HEK293 (cell line): Measurements from ENCODE around the gene TP53I3.

Source experiments
- CTCF ChIA-PET: fragments of 350-600 bp; formaldehyde crosslinking; extraction: SDS; loops from one replicate; lab custom pipeline; 2021; ENCODE audit warnings: antibody characterized with exemption; lab: Yijun Ruan, JAX
- POLR2A ChIA-PET: fragments of 300-600 bp; formaldehyde crosslinking; extraction: SDS; loops from one replicate; lab custom pipeline; 2020; ENCODE audit warnings: antibody characterized with exemption, inconsistent platforms; lab: Yijun Ruan, JAX
- H3K27ac ChIP-seq: fragments of 200-500 bp; sonication (Bioruptor generic); 2 replicates; pipeline ENCODE4 v1.5.1; 2014; ENCODE audit warnings: low read depth, low read length, control low read depth, inconsistent platforms; ENCODE audit errors: extremely low read depth
- H3K36me3 ChIP-seq, 2 experiments: fragments of 200-500 bp in 1 of 2; sonication (Bioruptor generic) in 1 of 2; 1 replicate in 1 of 2; 2 replicates in 1 of 2; pipeline ENCODE4 v1.5.1; 2014 to 2017; ENCODE audit warnings: inconsistent platforms in 2 of 2, low read length in 2 of 2; ENCODE audit not compliant: control insufficient read depth in 2 of 2, insufficient read depth in 1 of 2
- H3K4me1 ChIP-seq: fragments of 200-500 bp; sonication (Bioruptor generic); 2 replicates; pipeline ENCODE4 v1.5.1; 2014; ENCODE audit warnings: mild to moderate bottlenecking, low read length, inconsistent platforms; ENCODE audit not compliant: control insufficient read depth, insufficient read depth
- H3K4me3 ChIP-seq: 2 replicates; pipeline ENCODE4 v1.5.1; 2011; ENCODE audit warnings: low read depth, mild to moderate bottlenecking, control low read depth, low read length, moderate library complexity
- H3K9me3 ChIP-seq: fragments of 200-500 bp; sonication (Bioruptor generic); 2 replicates; pipeline ENCODE4 v1.5.1; 2014; ENCODE audit warnings: low read depth, low read length, inconsistent platforms; ENCODE audit not compliant: control insufficient read depth, insufficient read depth
- AEBP2 ChIP-seq: fragments of 450-650 bp; formaldehyde crosslinking; IDR thresholded peaks from 2 replicates; pipeline ENCODE4 v1.5.1; 2016; ENCODE audit warnings: missing biosample characterization, missing genetic modification characterization, borderline replicate concordance
- ATF2 ChIP-seq: fragments of 450-650 bp; formaldehyde crosslinking; IDR thresholded peaks from 2 replicates; pipeline ENCODE4 v1.5.1; 2016; ENCODE audit warnings: missing biosample characterization, missing genetic modification characterization, low read depth
- HOXD13 ChIP-seq: sonication (generic); formaldehyde crosslinking; IDR thresholded peaks from 2 replicates; pipeline ENCODE4 v1.8.0; 2022; ENCODE audit warnings: missing genetic modification reagents, borderline replicate concordance
- KLF10 ChIP-seq: fragments of 450-650 bp; IDR thresholded peaks from 2 replicates; pipeline ENCODE4 v1.5.1; 2018; ENCODE audit warnings: missing biosample characterization, mild to moderate bottlenecking, missing genetic modification characterization
- KLF16 ChIP-seq: fragments of 450-650 bp; formaldehyde crosslinking; IDR thresholded peaks from 2 replicates; pipeline ENCODE4 v1.5.1; 2017; ENCODE audit warnings: missing biosample characterization, missing genetic modification characterization
- KLF17 ChIP-seq: fragments of 450-650 bp; formaldehyde crosslinking; IDR thresholded peaks from 2 replicates; pipeline ENCODE4 v1.5.1; 2016; ENCODE audit warnings: missing biosample characterization, missing genetic modification characterization
- OSR2 ChIP-seq: fragments of 450-650 bp; formaldehyde crosslinking; IDR thresholded peaks from 2 replicates; pipeline ENCODE4 v1.5.1; 2016; ENCODE audit warnings: missing biosample characterization, missing genetic modification characterization
- PRDM2 ChIP-seq: fragments of 450-650 bp; formaldehyde crosslinking; IDR thresholded peaks from 2 replicates; pipeline ENCODE4 v1.5.1; 2016; ENCODE audit warnings: missing biosample characterization, missing genetic modification characterization, borderline replicate concordance
- TRIM28 ChIP-seq: IDR thresholded peaks from 2 replicates; pipeline ENCODE4 v1.6.1; 2011; ENCODE audit warnings: low read length, control low read depth, borderline replicate concordance
- ZFP41 ChIP-seq: fragments of 450-650 bp; formaldehyde crosslinking; IDR thresholded peaks from 2 replicates; pipeline ENCODE4 v1.5.1; 2016; ENCODE audit warnings: missing biosample characterization, missing genetic modification characterization, borderline replicate concordance
- ZNF157 ChIP-seq: fragments of 450-650 bp; formaldehyde crosslinking; IDR thresholded peaks from 2 replicates; pipeline ENCODE4 v1.5.1; 2016; ENCODE audit warnings: missing biosample characterization, missing genetic modification characterization
- ZNF174 ChIP-seq: fragments of 450-650 bp; formaldehyde crosslinking; IDR thresholded peaks from 2 replicates; pipeline ENCODE4 v1.5.0; 2017; ENCODE audit warnings: missing biosample characterization, mild to moderate bottlenecking, missing genetic modification characterization
- ZNF19 ChIP-seq: fragments of 450-650 bp; formaldehyde crosslinking; IDR thresholded peaks from 2 replicates; pipeline ENCODE4; 2016; ENCODE audit warnings: missing biosample characterization, missing genetic modification characterization, low read depth
- ZNF248 ChIP-seq: fragments of 450-650 bp; formaldehyde crosslinking; IDR thresholded peaks from 2 replicates; pipeline ENCODE4 v1.5.1; 2017; ENCODE audit warnings: missing biosample characterization, missing genetic modification characterization
- ZNF311 ChIP-seq: fragments of 450-650 bp; formaldehyde crosslinking; IDR thresholded peaks from 2 replicates; pipeline ENCODE4 v1.5.1; 2017; ENCODE audit warnings: missing biosample characterization, missing genetic modification characterization, borderline replicate concordance
- ZNF324 ChIP-seq: fragments of 450-650 bp; formaldehyde crosslinking; IDR thresholded peaks from 2 replicates; pipeline ENCODE4 v1.5.1; 2016; ENCODE audit warnings: missing biosample characterization, missing genetic modification characterization
- ZNF529 ChIP-seq: fragments of 450-650 bp; formaldehyde crosslinking; IDR thresholded peaks from 2 replicates; pipeline ENCODE4 v1.5.1; 2017; ENCODE audit warnings: missing genetic modification characterization, missing biosample characterization; ENCODE audit not compliant: insufficient replicate concordance
- ZNF544 ChIP-seq: fragments of 450-650 bp; formaldehyde crosslinking; IDR thresholded peaks from 2 replicates; pipeline ENCODE4 v1.5.0; 2017; ENCODE audit warnings: missing biosample characterization, missing genetic modification characterization
- ZNF558 ChIP-seq: fragments of 450-650 bp; formaldehyde crosslinking; IDR thresholded peaks from 2 replicates; pipeline ENCODE4 v1.5.1; 2016; ENCODE audit warnings: missing biosample characterization, missing genetic modification characterization
- ZNF596 ChIP-seq: fragments of 450-650 bp; IDR thresholded peaks from 2 replicates; pipeline ENCODE4 v1.5.0; 2018; ENCODE audit warnings: missing biosample characterization, mild to moderate bottlenecking, missing genetic modification characterization, moderate library complexity
- ZNF621 ChIP-seq: fragments of 450-650 bp; formaldehyde crosslinking; IDR thresholded peaks from 2 replicates; pipeline ENCODE4 v1.5.1; 2017; ENCODE audit warnings: missing biosample characterization, missing genetic modification characterization
- ZSCAN18 ChIP-seq: fragments of 450-650 bp; formaldehyde crosslinking; IDR thresholded peaks from 2 replicates; pipeline ENCODE4 v1.5.1; 2016; ENCODE audit warnings: missing biosample characterization, missing genetic modification characterization

TP53I3 gene

GRCh38 chr2:24085200-24085489 lies 511 bp upstream of the TP53I3 start:
- TF ChIP-seq KLF10 (tag by site-specific recombination) (no peak), ZNF311 (tag by site-specific recombination) (no peak), ZNF248 (no peak), ZNF529 (tag by site-specific recombination) (no peak), ZFP41 (tag by site-specific recombination) (no peak), ZNF558 (tag by site-specific recombination) (no peak), ZNF324 (tag by site-specific recombination) (no peak), HOXD13 (CRISPR knock-in tag) (no peak), ZNF19 (tag by site-specific recombination) (no peak), ZNF544 (tag by site-specific recombination) (no peak), AEBP2 (tag by site-specific recombination) (no peak), ZNF157 (tag by site-specific recombination) (no peak), ZSCAN18 (tag by site-specific recombination) (no peak), ZNF174 (tag by site-specific recombination) (no peak)
- H3K27ac ChIP-seq: peak overlapping the region; percentile 79
- H3K9me3 ChIP-seq: no peaks in the 10 kb centered on the region
- ChIA-PET POLR2A (interaction anchor here (1.7 to 2.4 kb wide), 2 partner anchors 9 to 159 kb away, joined by 13 to 14 read pairs; partner anchors contain the start of genes ATAD2B and SF3B6), CTCF (interaction anchor here (0.6 to 3.1 kb wide), 15 partner anchors 8 to 266 kb away, joined by 3 to 23 read pairs (median 5); partner anchors contain the start of gene ATAD2B)
- peak overlapping the region; percentile 68 for H3K4me3 ChIP-seq
- peaks cover 3 to 39% of the 10 kb centered on the region in 2 experiments; a peak in 2 of 3 replicates for H3K36me3 ChIP-seq
- no peaks in the 10 kb centered on the region for H3K4me1 ChIP-seq

- CTCF ChIA-PET: interaction anchor here (0.5 to 3.1 kb wide), 29 partner anchors 9 to 561 kb away, joined by 3 to 23 read pairs (median 4); partner anchors contain the start of genes ATAD2B and WDCP
- Histone ChIP-seq H3K9me3 (no peaks in the 10 kb centered on the region), H3K4me1 (no peaks in the 10 kb centered on the region), H3K36me3 (peaks cover 3 to 46% of the 10 kb centered on the region in 2 experiments; a peak in 2 of 3 replicates), H3K4me3 (peak overlapping the region; percentile 68), H3K27ac (peak overlapping the region; percentile 79)
- POLR2A ChIA-PET: interaction anchor here (0.6 to 2.4 kb wide), 10 partner anchors 8 to 259 kb away, joined by 3 to 14 read pairs (median 4); partner anchors contain the start of genes ATAD2B, SF3B6 and WDCP
- TF ChIP-seq ZNF311 (tag by site-specific recombination) (no peak), KLF17 (tag by site-specific recombination) (no peak; the same call in none of the 2 replicates), PRDM2 (no peak), KLF16 (no peak), ZNF621 (tag by site-specific recombination) (peak; percentile 98), ATF2 (tag by site-specific recombination) (no peak), ZNF596 (tag by site-specific recombination) (no peak), OSR2 (no peak), TRIM28 (no peak), HOXD13 (CRISPR knock-in tag) (no peak)
Measured at GRCh38 chr2:24083567-24084385, 858 bp downstream of the TP53I3 start.
